ENCODE data around the gene TOP3B.

Gene TOP3B

DNA sequence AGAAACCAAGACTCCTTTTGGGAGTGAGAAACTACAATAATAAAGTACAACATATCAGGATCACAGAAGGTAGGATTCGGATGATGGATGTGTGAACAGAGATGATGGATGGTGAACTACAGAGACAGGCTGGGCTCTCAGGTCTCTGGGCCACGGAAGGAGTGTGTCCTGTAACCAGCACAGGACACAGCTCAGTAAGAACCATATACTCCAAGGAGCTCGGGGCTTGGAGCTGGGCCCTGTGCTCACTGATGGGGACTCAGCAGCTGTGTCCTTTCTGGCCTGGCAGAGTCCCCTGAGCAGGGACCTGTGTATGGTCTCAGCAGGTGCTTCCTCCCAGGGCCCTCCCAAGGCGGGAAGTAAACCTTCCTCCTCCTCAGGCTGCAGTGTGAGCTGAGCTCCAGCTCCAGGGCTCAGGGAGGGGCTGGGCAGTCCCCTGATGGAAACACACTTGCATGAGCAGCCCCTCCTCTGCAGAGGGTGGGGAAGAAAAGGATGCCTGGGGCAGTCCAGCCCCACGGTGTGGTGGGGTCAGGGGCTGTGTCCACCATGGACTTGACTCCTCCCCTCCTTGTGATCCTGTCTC, 39.8 kb upstream of the TOP3B start:
- TF ChIP-seq RARB (CRISPR knock-in tag; IDR thresholded peaks at IDR 0.05) (no peak), SNAI2 (CRISPR knock-in tag; IDR thresholded peaks at IDR 0.05) (no peak), OSR1 (CRISPR knock-in tag; IDR thresholded peaks at IDR 0.05) (no peak), BACH2 (CRISPR knock-in tag; IDR thresholded peaks at IDR 0.05; ENCODE audit: borderline replicate concordance) (no peak), PATZ1 (CRISPR knock-in tag; IDR thresholded peaks at IDR 0.05; ENCODE audit: borderline replicate concordance) (no peak), PPARA (CRISPR knock-in tag; IDR thresholded peaks at IDR 0.05; ENCODE audit: borderline replicate concordance) (no peak), ARNTL (CRISPR knock-in tag; IDR thresholded peaks at IDR 0.05; ENCODE audit: borderline replicate concordance, low read depth) (no peak), ZFP3 (CRISPR knock-in tag; IDR thresholded peaks at IDR 0.05) (no peak), TOX (CRISPR knock-in tag; IDR thresholded peaks at IDR 0.05; ENCODE audit: borderline replicate concordance) (no peak), TCF4 (CRISPR knock-in tag; IDR thresholded peaks at IDR 0.05; ENCODE audit: borderline replicate concordance) (no peak), CSRNP3 (CRISPR knock-in tag; IDR thresholded peaks at IDR 0.05) (no peak)
- TF ChIP-seq, protein P1, sequence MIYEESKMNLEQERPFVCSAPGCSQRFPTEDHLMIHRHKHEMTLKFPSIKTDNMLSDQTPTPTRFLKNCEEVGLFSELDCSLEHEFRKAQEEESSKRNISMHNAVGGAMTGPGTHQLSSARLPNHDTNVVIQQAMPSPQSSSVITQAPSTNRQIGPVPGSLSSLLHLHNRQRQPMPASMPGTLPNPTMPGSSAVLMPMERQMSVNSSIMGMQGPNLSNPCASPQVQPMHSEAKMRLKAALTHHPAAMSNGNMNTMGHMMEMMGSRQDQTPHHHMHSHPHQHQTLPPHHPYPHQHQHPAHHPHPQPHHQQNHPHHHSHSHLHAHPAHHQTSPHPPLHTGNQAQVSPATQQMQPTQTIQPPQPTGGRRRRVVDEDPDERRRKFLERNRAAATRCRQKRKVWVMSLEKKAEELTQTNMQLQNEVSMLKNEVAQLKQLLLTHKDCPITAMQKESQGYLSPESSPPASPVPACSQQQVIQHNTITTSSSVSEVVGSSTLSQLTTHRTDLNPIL (CRISPR knock-in tag; IDR thresholded peaks at IDR 0.05; ENCODE audit: low read depth): no peak
- ATAC-seq: no peak

- TF ChIP-seq ISL1 (CRISPR knock-in tag; IDR thresholded peaks at IDR 0.05) (no peak), ZNF70 (CRISPR knock-in tag; IDR thresholded peaks at IDR 0.05) (no peak), GLIS3 (CRISPR knock-in tag; IDR thresholded peaks at IDR 0.05) (no peak), PATZ1 (CRISPR knock-in tag; IDR thresholded peaks at IDR 0.05; ENCODE audit: borderline replicate concordance) (no peak), CSRNP3 (CRISPR knock-in tag; IDR thresholded peaks at IDR 0.05) (no peak), CSDC2 (CRISPR knock-in tag; IDR thresholded peaks at IDR 0.05) (no peak), ZNF565 (CRISPR knock-in tag; conservative IDR thresholded peaks at IDR 0.05; ENCODE audit: low read depth) (no peak), SNAI2 (CRISPR knock-in tag; IDR thresholded peaks at IDR 0.05) (no peak), ZC3H10 (CRISPR knock-in tag; IDR thresholded peaks at IDR 0.05) (no peak)
- TF ChIP-seq, protein P1 (CRISPR knock-in tag; IDR thresholded peaks at IDR 0.05; ENCODE audit: low read depth): no peak
- no peak for ATAC-seq
These were observed 38.7 kb upstream of the TOP3B start for GRCh38 chr22:22021162-22021750.

GRCh38 chr22:22020425-22020852, 37.9 kb upstream of the TOP3B start:
- ATAC-seq: no peak
- TF ChIP-seq CSDC2 (CRISPR knock-in tag; IDR thresholded peaks at IDR 0.05): no peak
- no peak for TF ChIP-seq OSR1 (CRISPR knock-in tag; IDR thresholded peaks at IDR 0.05)
- no peak for TF ChIP-seq ZFP3 (CRISPR knock-in tag; IDR thresholded peaks at IDR 0.05)
- no peak for TF ChIP-seq TSHZ2 (CRISPR knock-in tag; IDR thresholded peaks at IDR 0.05)
- TF ChIP-seq TOX (CRISPR knock-in tag; IDR thresholded peaks at IDR 0.05; ENCODE audit: borderline replicate concordance): no peak
- no peak for TF ChIP-seq SNAI2 (CRISPR knock-in tag; IDR thresholded peaks at IDR 0.05)
- no peak for TF ChIP-seq PATZ1 (CRISPR knock-in tag; IDR thresholded peaks at IDR 0.05; ENCODE audit: borderline replicate concordance)
- no peak for TF ChIP-seq PPARA (CRISPR knock-in tag; IDR thresholded peaks at IDR 0.05; ENCODE audit: borderline replicate concordance)
- no peak for TF ChIP-seq ESRRG (CRISPR knock-in tag; IDR thresholded peaks at IDR 0.05)
- TF ChIP-seq TCF4 (CRISPR knock-in tag; IDR thresholded peaks at IDR 0.05; ENCODE audit: borderline replicate concordance): no peak
- no peak for TF ChIP-seq GLIS3 (CRISPR knock-in tag; IDR thresholded peaks at IDR 0.05)
- TF ChIP-seq ZNF70 (CRISPR knock-in tag; IDR thresholded peaks at IDR 0.05): no peak
- TF ChIP-seq ZFP30 (CRISPR knock-in tag; IDR thresholded peaks at IDR 0.05): no peak
- no peak for TF ChIP-seq ISL1 (CRISPR knock-in tag; IDR thresholded peaks at IDR 0.05)

All from SK-N-SH treated with all-trans-retinoic acid at 6 μM for 48 hours (cell line).